ENCODE measurements around the gene MMP28. TPM values are rescaled to one million over a fixed set of nuclear protein-coding genes. Genes with fewer than 3 reads are reported as not detected.
A peak's percentile ranks its signal among the peaks of the same experiment; 100 is the strongest.

Gene MMP28
- total RNA-seq, 6 experiments from 2014 or later = 0.22 to 0.28 (median 0.25) TPM; not detected in 3

- ATAC-seq (no peak), DNase-seq (no peak)
- no peak overlapping the region for H3K27ac ChIP-seq
- no peaks in the 10 kb centered on the region for H3K36me3 ChIP-seq
- no peaks in the 10 kb centered on the region for H3K9me3 ChIP-seq
- H3K27me3 ChIP-seq = peaks cover 6 to 14% of the 10 kb centered on the region in 2 donors
- no peak overlapping the region for H3K4me3 ChIP-seq
- intact Hi-C loops (cut with DNase I) = no loop called here
- WGBS (ENCODE audit: insufficient coverage, low coverage, low lambda C conversion rate, missing lambda C conversion rate) = 76% methylated on average over 5 of the region's 5 CpGs
- TF ChIP-seq POLR2A (IDR thresholded peaks at IDR 0.05) = no peak
- no peak for TF ChIP-seq CTCF (IDR thresholded peaks at IDR 0.05)
- peaks cover 0 to 16% (median 3%) of the 10 kb centered on the region in 4 donors for H3K4me1 ChIP-seq
These were observed 2.5 kb upstream of the MMP28 start for GRCh38 chr17:35797918-35798317.

GRCh38 chr17:35797370-35797769 lies 1.9 kb upstream of the MMP28 start:
- intact Hi-C loops (cut with DNase I) = no loop called here
- Histone ChIP-seq H3K27ac (no peak overlapping the region), H3K9me3 (no peaks in the 10 kb centered on the region), H3K27me3 (peaks cover 6 to 14% of the 10 kb centered on the region in 2 donors), H3K36me3 (no peaks in the 10 kb centered on the region), H3K4me3 (no peak overlapping the region), H3K4me1 (peaks cover 0 to 16% (median 3%) of the 10 kb centered on the region in 4 donors)
- ATAC-seq (no peak), DNase-seq (no peak)
- TF ChIP-seq CTCF (IDR thresholded peaks at IDR 0.05) = no peak
- TF ChIP-seq POLR2A (IDR thresholded peaks at IDR 0.05) = no peak
- 43% methylated on average over 4 of the region's 4 CpGs for WGBS (ENCODE audit: insufficient coverage, low coverage, low lambda C conversion rate, missing lambda C conversion rate)

GRCh38 chr17:35796942-35797341 lies 1.5 kb upstream of the MMP28 start:
- WGBS (ENCODE audit: insufficient coverage, low coverage, low lambda C conversion rate, missing lambda C conversion rate) = 78% methylated on average over 1 of the region's 1 CpG
- intact Hi-C loops (cut with DNase I) = no loop called here
- peaks cover 6 to 14% of the 10 kb centered on the region in 2 donors for H3K27me3 ChIP-seq

GRCh38 chr17:35795871-35796265 lies 427 bp upstream of the MMP28 start:
- Histone ChIP-seq H3K4me1 (peaks cover 0 to 16% (median 3%) of the 10 kb centered on the region in 4 donors), H3K36me3 (no peaks in the 10 kb centered on the region), H3K9me3 (no peaks in the 10 kb centered on the region), H3K4me3 (peak overlapping the region in 2 of 3 donors; percentile 45 to 47), H3K27ac (no peak overlapping the region), H3K27me3 (peaks cover 6 to 14% of the 10 kb centered on the region in 2 donors)
- no peak for DNase-seq
- no peak for ATAC-seq
- 54% methylated on average over 3 of the region's 8 CpGs for WGBS (ENCODE audit: insufficient coverage, low coverage, low lambda C conversion rate, missing lambda C conversion rate)
- no peak for TF ChIP-seq POLR2A (IDR thresholded peaks at IDR 0.05)
- TF ChIP-seq CTCF (IDR thresholded peaks at IDR 0.05) = no peak
- intact Hi-C loops (cut with DNase I) = no loop called here

More at GRCh38 chr17:35796942-35797341, 1.5 kb upstream of the MMP28 start:
- H3K9me3 ChIP-seq = no peaks in the 10 kb centered on the region
- peaks cover 0 to 16% (median 3%) of the 10 kb centered on the region in 4 donors for H3K4me1 ChIP-seq
- TF ChIP-seq POLR2A (IDR thresholded peaks at IDR 0.05) = no peak
- no peak for TF ChIP-seq CTCF (IDR thresholded peaks at IDR 0.05)
- no peak overlapping the region for H3K27ac ChIP-seq
- DNase-seq = no peak
- ATAC-seq = no peak
- no peaks in the 10 kb centered on the region for H3K36me3 ChIP-seq
- no peak overlapping the region for H3K4me3 ChIP-seq

GRCh38 chr17:35793257-35793656 lies 2.2 kb downstream of the MMP28 start:
- DNase-seq (peak in 1 of 3 donors; percentile 6), ATAC-seq (no peak)
- Histone ChIP-seq H3K36me3 (no peaks in the 10 kb centered on the region), H3K4me3 (no peak overlapping the region), H3K4me1 (peaks cover 0 to 9% (median 3%) of the 10 kb centered on the region in 4 donors), H3K27ac (no peak overlapping the region), H3K27me3 (peaks cover 6 to 14% of the 10 kb centered on the region in 2 donors), H3K9me3 (no peaks in the 10 kb centered on the region)
- 69% methylated on average over 2 of the region's 3 CpGs for WGBS (ENCODE audit: insufficient coverage, low coverage, low lambda C conversion rate, missing lambda C conversion rate)
- intact Hi-C loops (cut with DNase I) = no loop called here
- TF ChIP-seq POLR2A (IDR thresholded peaks at IDR 0.05) = no peak
- TF ChIP-seq CTCF (IDR thresholded peaks at IDR 0.05) = no peak
